H9 (cell line): ENCODE data around the gene DBX2. TPM values are rescaled to one million over a fixed set of nuclear protein-coding genes. Genes with fewer than 3 reads are reported as not detected.
"Not testable (repeated sequence)": the region's sequence is repeated elsewhere in the genome, so short reads cannot be mapped to it uniquely, and the experiment has no call there.

Source experiments
- DNase-seq: peaks from one replicate; pipeline ENCODE4 v3.0.0-alpha.2; 2017
- H2AFZ ChIP-seq: one replicate; pipeline ENCODE4 v1.6.1; 2013; ENCODE audit warnings: mild to moderate bottlenecking, low read length, control low read depth, moderate library complexity
- H2AK5ac ChIP-seq: 2 replicates; pipeline ENCODE4 v1.6.1; 2013; ENCODE audit warnings: low read length, control low read depth, mixed read lengths; ENCODE audit not compliant: insufficient read length
- H2BK120ac ChIP-seq: one replicate; pipeline ENCODE4 v1.6.1; 2013; ENCODE audit warnings: low read depth, mild to moderate bottlenecking, low read length, control low read depth, inconsistent platforms; ENCODE audit not compliant: poor library complexity, severe bottlenecking
- H2BK12ac ChIP-seq: 2 replicates; pipeline ENCODE4 v1.6.1; 2013; ENCODE audit warnings: low read length, control low read depth, mixed read lengths, low read depth; ENCODE audit not compliant: insufficient read length
- H2BK15ac ChIP-seq: 2 replicates; pipeline ENCODE4 v1.6.1; 2013; ENCODE audit warnings: low read depth, low read length, control low read depth
- H2BK20ac ChIP-seq: one replicate; pipeline ENCODE4 v1.6.1; 2013; ENCODE audit warnings: low read depth, mild to moderate bottlenecking, low read length, control low read depth, inconsistent platforms; ENCODE audit not compliant: poor library complexity, severe bottlenecking
- H2BK5ac ChIP-seq: 2 replicates; pipeline ENCODE4 v1.6.1; 2013; ENCODE audit warnings: low read length, control low read depth, mixed read lengths; ENCODE audit not compliant: insufficient read length
- H3K14ac ChIP-seq: 2 replicates; pipeline ENCODE4 v1.6.1; 2013; ENCODE audit warnings: low read length, control low read depth; ENCODE audit not compliant: insufficient read depth
- H3K18ac ChIP-seq: 2 replicates; pipeline ENCODE4 v1.6.1; 2013; ENCODE audit warnings: low read depth, mild to moderate bottlenecking, mixed read lengths, low read length, control low read depth; ENCODE audit not compliant: insufficient read length
- H3K23ac ChIP-seq: 2 replicates; pipeline ENCODE4 v1.6.1; 2013; ENCODE audit warnings: low read length, control low read depth, mixed read lengths, low read depth; ENCODE audit not compliant: insufficient read length
- H3K23me2 ChIP-seq: 2 replicates; pipeline ENCODE4 v1.6.1; 2013; ENCODE audit warnings: low read depth, mild to moderate bottlenecking, mixed read lengths, low read length, control low read depth; ENCODE audit not compliant: insufficient read length, poor library complexity, severe bottlenecking
- H3K27ac ChIP-seq: 2 replicates; pipeline ENCODE4 v1.5.1; 2013; ENCODE audit warnings: low read length, control low read depth, mixed read lengths, low read depth; ENCODE audit not compliant: insufficient read length
- H3K27me3 ChIP-seq: 2 replicates; pipeline ENCODE4 v1.6.1; 2013; ENCODE audit warnings: low read length, control low read depth, inconsistent platforms; ENCODE audit not compliant: insufficient read depth
- H3K4ac ChIP-seq: 2 replicates; pipeline ENCODE4 v1.6.1; 2013; ENCODE audit warnings: low read depth, mild to moderate bottlenecking, control low read depth, inconsistent platforms, low read length, moderate library complexity
- H3K4me1 ChIP-seq: 2 replicates; pipeline ENCODE4 v1.6.1; 2013; ENCODE audit warnings: low read length, control low read depth, inconsistent platforms; ENCODE audit not compliant: insufficient read depth
- H3K4me2 ChIP-seq: 2 replicates; pipeline ENCODE4 v1.6.1; 2013; ENCODE audit warnings: low read length, control low read depth, mixed read lengths; ENCODE audit not compliant: insufficient read length, insufficient read depth
- H3K56ac ChIP-seq: 2 replicates; pipeline ENCODE4 v1.6.1; 2013; ENCODE audit warnings: low read depth, mild to moderate bottlenecking, mixed read lengths, low read length, control low read depth; ENCODE audit not compliant: insufficient read length
- H3K79me1 ChIP-seq: 2 replicates; pipeline ENCODE4 v1.6.1; 2013; ENCODE audit warnings: low read depth, mild to moderate bottlenecking, moderate library complexity, low read length, control low read depth, inconsistent platforms; ENCODE audit not compliant: insufficient read depth, poor library complexity, severe bottlenecking
- H3K79me2 ChIP-seq: 2 replicates; pipeline ENCODE4 v1.6.1; 2013; ENCODE audit warnings: low read length, control low read depth, inconsistent platforms; ENCODE audit not compliant: insufficient read depth
- H3K9ac ChIP-seq: 2 replicates; pipeline ENCODE4 v1.6.1; 2013; ENCODE audit warnings: low read length, control low read depth, mixed read lengths; ENCODE audit not compliant: insufficient read length; ENCODE audit errors: extremely low read depth
- H3K9me3 ChIP-seq: one replicate; pipeline ENCODE4 v1.6.1; 2013; ENCODE audit warnings: low read depth, low read length, inconsistent platforms; ENCODE audit not compliant: control insufficient read depth
- H3T11ph ChIP-seq: one replicate; pipeline ENCODE4 v1.6.1; 2013; ENCODE audit warnings: mild to moderate bottlenecking, low read length, control low read depth, inconsistent platforms
- H4K20me1 ChIP-seq: one replicate; pipeline ENCODE4 v1.6.1; 2013; ENCODE audit not compliant: control insufficient read depth, insufficient read length, insufficient read depth
- H4K5ac ChIP-seq: 2 replicates; pipeline ENCODE4 v1.6.1; 2013; ENCODE audit warnings: low read depth, mild to moderate bottlenecking, mixed read lengths, low read length, control low read depth; ENCODE audit not compliant: insufficient read length
- H4K8ac ChIP-seq: replicated peaks from 2 replicates; pipeline ENCODE4 v1.6.1; 2013; ENCODE audit warnings: low read length, control low read depth, mixed read lengths, low read depth; ENCODE audit not compliant: insufficient read length
- H4K91ac ChIP-seq: 2 replicates; pipeline ENCODE4 v1.6.1; 2013; ENCODE audit warnings: low read depth, mild to moderate bottlenecking, moderate library complexity, mixed read lengths, low read length, control low read depth; ENCODE audit not compliant: insufficient read length
- H3K27ac Mint-ChIP-seq, 3 experiments: 2 replicates in 2 of 3; 3 replicates in 1 of 3; pipeline ENCODE4 v1.8.0; 2020 to 2021; ENCODE audit warnings: mixed read lengths in 3 of 3, mild to moderate bottlenecking in 1 of 3, moderate library complexity in 1 of 3
- H3K27me3 Mint-ChIP-seq: 2 replicates; pipeline ENCODE4 v1.8.0; 2021; ENCODE audit warnings: low read depth, mild to moderate bottlenecking, moderate library complexity, mixed read lengths
- H3K36me3 Mint-ChIP-seq, 3 experiments: 2 replicates in 2 of 3; 3 replicates in 1 of 3; pipeline ENCODE4 v1.8.0; 2020 to 2021; ENCODE audit warnings: low read depth in 3 of 3, mixed read lengths in 3 of 3; ENCODE audit not compliant: insufficient read depth in 1 of 3
- H3K4me1 Mint-ChIP-seq, 2 experiments: 2 replicates each; pipeline ENCODE4 v1.8.0; 2020; ENCODE audit warnings: mixed read lengths in 2 of 2
- H3K4me3 Mint-ChIP-seq, 2 experiments: 2 replicates in 1 of 2; 3 replicates in 1 of 2; pipeline ENCODE4 v1.8.0; 2020 to 2021; ENCODE audit warnings: mild to moderate bottlenecking in 2 of 2, mixed read lengths in 2 of 2, moderate library complexity in 1 of 2
- H3K9me3 Mint-ChIP-seq, 2 experiments: 2 replicates in 1 of 2; 3 replicates in 1 of 2; pipeline ENCODE4 v1.8.0; 2020; ENCODE audit warnings: mild to moderate bottlenecking in 2 of 2, mixed read lengths in 2 of 2, moderate library complexity in 1 of 2
- whole genome bisulfite sequencing: extraction: QIAGEN DNeasy Blood & Tissue Kit; methylation state at CpG from one replicate; pipeline ENCODE4 v1.1.7; 2013; ENCODE audit warnings: missing lambda C conversion rate, low lambda C conversion rate, mixed read lengths; ENCODE audit not compliant: insufficient read length; ENCODE audit errors: extremely low coverage; 5-methylcytosine and 5-hydroxymethylcytosine counted together
- total RNA-seq: library from RNA; stranded (reverse); gene quantifications from 2 replicates; pipeline ENCODE4 v1.2.1, GENCODE V29; 2021
- TF ChIP-seq, protein P1 (sequence below): fragments of 200-600 bp; sonication (generic); conservative IDR thresholded peaks from 3 replicates; pipeline ENCODE4 v1.8.0; 2021; ENCODE audit warnings: antibody characterized with exemption, mild to moderate bottlenecking

DBX2 gene
- total RNA-seq, 1 experiment from 2014 or later: not detected

DNA sequence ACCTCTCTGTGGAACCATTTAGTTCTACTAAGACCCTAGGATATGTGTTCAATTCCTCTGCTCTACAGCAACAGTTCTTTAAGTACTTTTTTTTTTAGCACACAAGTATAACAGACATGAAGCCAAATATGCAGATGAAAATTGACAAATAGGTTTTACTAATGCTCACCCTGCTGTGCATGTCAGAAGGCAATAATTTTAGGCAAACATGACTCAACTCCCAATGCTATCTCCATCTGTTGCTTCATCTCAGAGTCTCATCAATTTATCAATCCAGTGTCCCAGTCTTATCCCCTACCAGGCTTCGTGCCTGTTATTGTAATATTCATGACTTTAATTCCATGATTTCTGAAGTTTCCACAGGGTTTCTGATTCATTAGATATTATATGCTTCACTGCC, 57.7 kb downstream of the DBX2 start:
- Histone ChIP-seq H2AFZ (no peak overlapping the region), H3T11ph (no peak overlapping the region), H3K9me3 (no peaks in the 10 kb centered on the region), H3K4me1 (no peaks in the 10 kb centered on the region), H3K27me3 (no peaks in the 10 kb centered on the region), H2BK5ac (no peak overlapping the region), H2BK20ac (no peak overlapping the region), H4K8ac (no peak overlapping the region), H3K9ac (no peak overlapping the region), H2BK15ac (no peak overlapping the region), H4K20me1 (no peaks in the 10 kb centered on the region), H3K4me2 (no peak overlapping the region), H4K91ac (no peak overlapping the region), H3K27ac (no peak overlapping the region), H3K18ac (no peak overlapping the region), H3K79me2 (no peaks in the 10 kb centered on the region), H3K23ac (no peak overlapping the region), H3K4ac (no peak overlapping the region), H3K56ac (no peak overlapping the region), H3K79me1 (no peaks in the 10 kb centered on the region), H3K23me2 (no peaks in the 10 kb centered on the region), H4K5ac (no peak overlapping the region), H2BK120ac (no peak overlapping the region), H3K14ac (no peak overlapping the region), H2BK12ac (no peak overlapping the region), H2AK5ac (no peak overlapping the region)
- Mint-ChIP-seq H3K9me3 (peaks cover 3% of the 10 kb centered on the region in 2 experiments; a peak in 2 of 5 replicates), H3K4me3 (no peak overlapping the region), H3K27me3 (peaks cover 1% of the 10 kb centered on the region; the same call in 1 of the 2 replicates), H3K4me1 (no peaks in the 10 kb centered on the region), H3K27ac (no peak overlapping the region), H3K36me3 (no peaks in the 10 kb centered on the region; a peak in 1 of 7 replicates)
- no peak for DNase-seq
- no CpG with 5 or more reads among the region's 1 CpG for WGBS
- TF ChIP-seq, protein P1, sequence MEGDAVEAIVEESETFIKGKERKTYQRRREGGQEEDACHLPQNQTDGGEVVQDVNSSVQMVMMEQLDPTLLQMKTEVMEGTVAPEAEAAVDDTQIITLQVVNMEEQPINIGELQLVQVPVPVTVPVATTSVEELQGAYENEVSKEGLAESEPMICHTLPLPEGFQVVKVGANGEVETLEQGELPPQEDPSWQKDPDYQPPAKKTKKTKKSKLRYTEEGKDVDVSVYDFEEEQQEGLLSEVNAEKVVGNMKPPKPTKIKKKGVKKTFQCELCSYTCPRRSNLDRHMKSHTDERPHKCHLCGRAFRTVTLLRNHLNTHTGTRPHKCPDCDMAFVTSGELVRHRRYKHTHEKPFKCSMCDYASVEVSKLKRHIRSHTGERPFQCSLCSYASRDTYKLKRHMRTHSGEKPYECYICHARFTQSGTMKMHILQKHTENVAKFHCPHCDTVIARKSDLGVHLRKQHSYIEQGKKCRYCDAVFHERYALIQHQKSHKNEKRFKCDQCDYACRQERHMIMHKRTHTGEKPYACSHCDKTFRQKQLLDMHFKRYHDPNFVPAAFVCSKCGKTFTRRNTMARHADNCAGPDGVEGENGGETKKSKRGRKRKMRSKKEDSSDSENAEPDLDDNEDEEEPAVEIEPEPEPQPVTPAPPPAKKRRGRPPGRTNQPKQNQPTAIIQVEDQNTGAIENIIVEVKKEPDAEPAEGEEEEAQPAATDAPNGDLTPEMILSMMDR: no peak

DNA sequence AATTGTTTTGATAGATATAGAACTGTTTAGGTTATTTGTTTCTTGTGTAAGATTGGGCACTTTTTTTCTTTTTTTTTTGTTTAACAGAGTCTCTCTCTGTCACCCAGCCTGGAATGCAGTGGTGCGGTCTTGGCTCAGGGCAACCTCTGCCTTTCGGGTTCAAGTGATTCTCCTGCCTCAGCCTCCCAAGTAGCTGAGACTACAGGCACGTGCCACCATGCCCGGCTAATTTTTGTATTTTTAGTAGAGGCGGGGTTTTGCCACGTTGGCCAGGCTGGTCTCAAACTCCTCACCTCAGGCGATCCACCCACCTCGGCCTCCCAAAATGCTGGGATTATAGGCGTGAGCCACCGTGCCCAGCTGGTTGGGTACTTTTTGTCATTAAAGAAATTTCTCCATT, 66.0 kb downstream of the DBX2 start:
- not testable (repeated sequence) for DNase-seq, H4K8ac ChIP-seq, H3K56ac ChIP-seq, H3K9me3 Mint-ChIP-seq, H3K27ac ChIP-seq, H3K27me3 ChIP-seq, H3K18ac ChIP-seq, H3K9ac ChIP-seq, H3K4me3 Mint-ChIP-seq, H3K4ac ChIP-seq, H3K23me2 ChIP-seq, H2BK12ac ChIP-seq, H4K20me1 ChIP-seq, H2AFZ ChIP-seq, H3K36me3 Mint-ChIP-seq, H2BK15ac ChIP-seq, H3K4me2 ChIP-seq, H3K79me2 ChIP-seq, H3K14ac ChIP-seq, H3K27me3 Mint-ChIP-seq, H2BK20ac ChIP-seq, H4K91ac ChIP-seq, H3K9me3 ChIP-seq, H3K27ac Mint-ChIP-seq, H2BK120ac ChIP-seq, H3T11ph ChIP-seq, H3K23ac ChIP-seq, H3K4me1 ChIP-seq, H3K4me1 Mint-ChIP-seq, H2BK5ac ChIP-seq, H3K79me1 ChIP-seq, H4K5ac ChIP-seq, H2AK5ac ChIP-seq
- no CpG with 5 or more reads among the region's 10 CpGs for WGBS
